SW 1271 (cell line): Measurements from ENCODE around the gene FXR2.
"Not testable (repeated sequence)": the region's sequence is repeated elsewhere in the genome, so short reads cannot be mapped to it uniquely, and the experiment has no call there.

Source experiments
- DNase-seq, 2 experiments: peaks; one replicate each; lab custom pipeline; 2025; lab: John Stamatoyannopoulos, UW

The FXR2 gene

GRCh38 chr17:7629939-7630571, 15.4 kb upstream of the FXR2 start, which contains the start of gene SHBG:
SHBG (plus strand) TSS chr17:7630135; CDS start chr17:7630173, 38 bp downstream.
- no peak for DNase-seq

- DNase-seq, result peak; percentile 84 to 86
Observed at GRCh38 chr17:7627250-7628121, 12.8 kb upstream of the FXR2 start, which contains the start of gene SAT2. SAT2 (minus strand) TSS chr17:7627821; CDS start chr17:7627635, 186 bp downstream.

- DNase-seq, result no peak
Observed at GRCh38 chr17:7626956-7627249, 12.2 kb upstream of the FXR2 start.

- DNase-seq, result no peak
Observed at GRCh38 chr17:7626307-7626706, 11.6 kb upstream of the FXR2 start.

- not testable (repeated sequence) for DNase-seq
Observed at GRCh38 chr17:7625749-7626148, 11.1 kb upstream of the FXR2 start.

- DNase-seq, result no peak
Observed at GRCh38 chr17:7623661-7624060, 9.0 kb upstream of the FXR2 start.

GRCh38 chr17:7620835-7621234, 6.1 kb upstream of the FXR2 start:
- DNase-seq, result no peak

GRCh38 chr17:7618608-7619007, 3.9 kb upstream of the FXR2 start:
- DNase-seq, result no peak

GRCh38 chr17:7615265-7615747, 609 bp upstream of the FXR2 start:
- DNase-seq, result no peak

- DNase-seq, result peak in 1 of 2 experiments; percentile 41
Observed at GRCh38 chr17:7613769-7614424, 800 bp downstream of the FXR2 start.

GRCh38 chr17:7612294-7612640, 2.4 kb downstream of the FXR2 start:
- DNase-seq, result no peak

GRCh38 chr17:7611635-7612293, 2.9 kb downstream of the FXR2 start:
- DNase-seq, result no peak

GRCh38 chr17:7610641-7611040, 4.1 kb downstream of the FXR2 start:
- DNase-seq, result no peak

GRCh38 chr17:7606280-7606679, 8.4 kb downstream of the FXR2 start:
- no peak for DNase-seq

- not testable (repeated sequence) for DNase-seq
Observed at GRCh38 chr17:7597561-7597960, 17.1 kb downstream of the FXR2 start.

- no peak for DNase-seq
Observed at GRCh38 chr17:7593296-7593695, 21.4 kb downstream of the FXR2 start.

- DNase-seq, result no peak
Observed at GRCh38 chr17:7592422-7593021, 22.2 kb downstream of the FXR2 start.

- DNase-seq, result no peak
Observed at GRCh38 chr17:7591596-7591995, 23.1 kb downstream of the FXR2 start.

- DNase-seq, result no peak
Observed at GRCh38 chr17:7590743-7591142, 24.0 kb downstream of the FXR2 start.

GRCh38 chr17:7589891-7590691, 24.6 kb downstream of the FXR2 start, which contains the start of gene SOX15:
SOX15 (minus strand) TSS chr17:7590094; CDS start chr17:7589676, 418 bp downstream.
- peak in 1 of 2 experiments; percentile 30 for DNase-seq
